HG03342 (cell line): ENCODE data around the gene XPO5.
"Not testable (repeated sequence)": the region's sequence is repeated elsewhere in the genome, so short reads cannot be mapped to it uniquely, and the experiment has no call there.

Source experiments
- ATAC-seq: cut with Tn5 transposase; IDR thresholded peaks from one replicate; pipeline ENCODE4 v1.9.1; 2021; ENCODE audit warnings: mild to moderate bottlenecking, moderate library complexity; ENCODE audit not compliant: unreplicated experiment

Gene XPO5

DNA sequence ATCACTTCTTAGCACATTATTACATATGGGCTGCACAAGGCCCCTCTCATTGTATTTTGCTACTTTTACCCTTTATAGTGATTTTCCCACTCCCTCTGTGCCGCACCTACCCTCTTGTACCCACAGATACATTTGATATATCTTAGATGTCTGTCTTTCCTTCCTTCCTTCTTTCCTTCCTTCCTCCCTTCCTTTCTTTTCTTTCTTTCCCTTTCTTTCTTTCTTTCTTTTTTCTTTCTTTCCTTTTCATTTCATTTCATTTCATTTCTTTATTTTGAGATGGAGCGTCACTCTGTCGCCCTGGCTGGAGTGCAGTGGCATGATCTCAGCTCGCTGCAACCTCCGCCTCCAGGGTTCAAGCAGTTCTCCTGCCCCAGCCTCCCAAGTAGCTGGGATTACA, 12.4 kb upstream of the XPO5 start:
- ATAC-seq: no peak

DNA sequence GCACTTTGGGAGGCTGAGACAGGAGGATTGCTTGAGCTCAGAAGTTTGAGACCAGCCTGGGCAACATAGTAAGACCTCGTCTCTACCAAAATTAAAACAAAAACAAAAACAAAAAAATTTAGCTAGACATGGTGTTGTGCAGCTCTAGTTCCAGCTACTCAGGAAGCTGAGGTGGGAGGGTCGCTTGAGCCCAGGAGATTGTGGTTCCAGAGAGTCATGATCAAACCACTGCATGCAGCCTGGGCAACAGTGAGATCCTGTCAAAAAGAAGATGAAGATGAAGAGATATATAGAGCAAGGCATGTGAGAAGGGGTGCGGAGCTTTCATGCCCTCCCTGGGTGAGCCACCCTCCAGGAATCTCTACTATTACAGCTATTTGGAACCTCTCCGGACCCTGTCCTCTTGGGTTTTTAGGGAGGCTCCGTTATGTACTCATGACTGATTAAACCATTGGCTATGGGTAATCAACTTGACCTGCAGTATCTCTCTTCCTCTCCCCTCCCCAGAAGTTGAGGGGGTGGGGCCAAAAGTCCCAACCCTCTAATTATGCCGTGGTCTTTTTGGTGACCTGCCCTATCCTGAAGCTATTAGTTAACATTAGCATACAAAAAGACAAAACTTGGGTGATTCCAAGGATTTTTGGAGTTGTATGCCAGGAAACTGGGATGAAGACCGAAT, 9.2 kb upstream of the XPO5 start:
- ATAC-seq: no peak

DNA sequence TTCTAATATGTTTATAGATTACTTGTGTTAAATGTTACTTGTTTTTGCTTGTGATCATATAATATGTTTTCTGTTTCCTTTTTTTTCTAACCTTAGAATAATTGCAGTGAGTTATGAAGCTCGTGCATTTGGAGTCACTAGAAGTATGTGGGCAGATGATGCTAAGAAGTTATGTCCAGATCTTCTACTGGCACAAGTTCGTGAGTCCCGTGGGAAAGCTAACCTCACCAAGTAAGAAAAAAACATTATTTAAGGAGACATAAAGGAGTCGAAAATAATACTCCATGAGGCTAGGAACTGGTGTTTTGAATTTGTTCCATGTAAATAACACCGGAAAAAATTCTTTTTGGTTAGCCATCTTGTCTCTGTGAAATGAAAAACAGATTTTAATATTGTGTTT, 7.1 kb upstream of the XPO5 start:
- ATAC-seq: no peak

DNA sequence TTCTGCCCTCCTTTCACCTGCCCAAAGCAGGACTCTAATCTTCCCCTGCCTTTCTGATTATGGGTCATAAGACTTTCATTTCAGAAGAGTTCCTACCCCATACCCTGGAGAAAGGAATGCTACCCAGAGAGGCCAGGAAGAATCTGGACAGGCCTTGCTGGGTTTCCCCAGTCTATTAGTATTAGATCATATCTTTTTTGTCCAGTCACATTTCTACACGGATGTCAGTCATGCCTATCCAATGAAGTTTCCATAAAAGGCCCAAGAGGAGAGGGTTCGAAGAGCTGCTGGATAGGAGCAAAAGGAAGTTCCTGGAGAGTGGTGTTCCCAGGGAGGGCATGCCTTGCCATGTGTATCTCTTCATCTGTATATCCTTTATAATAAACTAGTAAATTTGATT, 3.3 kb upstream of the XPO5 start:
- no peak for ATAC-seq

DNA sequence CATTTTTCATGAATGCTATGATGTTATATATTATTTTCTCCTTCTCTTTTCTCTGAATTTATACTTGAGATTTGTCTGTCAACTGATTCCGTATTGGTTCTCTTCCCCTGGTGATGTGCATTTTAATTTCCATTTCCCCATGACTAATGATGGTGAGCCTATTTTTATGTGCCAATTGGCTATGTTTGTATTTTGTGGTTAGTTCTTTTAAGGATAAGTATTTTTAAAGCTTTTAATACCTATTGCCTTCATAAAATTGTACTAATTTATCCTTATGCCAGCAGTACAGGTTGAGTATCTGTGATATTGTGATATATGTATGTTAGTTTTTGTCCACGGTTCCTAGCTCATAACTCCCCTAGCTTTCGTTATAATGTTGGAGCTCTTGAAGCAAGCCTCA, 2.9 kb upstream of the XPO5 start:
- ATAC-seq: no peak

DNA sequence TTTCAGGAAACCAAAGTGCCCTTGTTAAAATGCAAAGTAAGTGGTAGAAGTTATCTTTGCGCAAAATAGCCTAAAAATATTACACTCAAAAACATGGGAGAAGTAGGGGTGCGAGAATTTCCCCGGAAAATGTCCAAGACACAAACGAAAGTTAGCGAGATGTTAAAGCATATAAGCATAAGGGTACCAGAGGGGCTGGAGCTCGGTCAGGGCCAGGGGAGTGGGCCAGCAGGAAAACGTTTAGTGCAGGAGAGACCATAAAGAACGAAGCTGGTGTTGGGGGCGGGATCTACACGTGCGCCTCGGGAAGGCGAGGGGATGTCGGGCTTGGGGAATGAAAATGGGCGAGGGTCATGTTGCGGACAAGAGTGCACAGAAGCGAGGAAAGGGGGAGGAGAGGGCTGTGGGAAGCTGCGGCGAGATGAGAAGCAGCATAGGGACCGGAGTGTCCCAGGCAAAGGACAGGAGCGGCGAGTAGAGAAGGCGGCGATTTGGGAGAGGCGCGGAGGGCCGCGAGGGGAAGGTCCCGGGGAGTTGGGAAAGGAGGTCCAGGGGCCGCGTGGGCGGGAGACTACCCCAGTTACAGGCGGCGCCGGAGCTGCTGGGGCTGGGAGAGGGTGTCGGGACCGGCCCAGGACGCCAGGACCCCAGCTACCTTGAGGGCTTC, 600 bp downstream of the XPO5 start:
- ATAC-seq: peak; percentile 16

DNA sequence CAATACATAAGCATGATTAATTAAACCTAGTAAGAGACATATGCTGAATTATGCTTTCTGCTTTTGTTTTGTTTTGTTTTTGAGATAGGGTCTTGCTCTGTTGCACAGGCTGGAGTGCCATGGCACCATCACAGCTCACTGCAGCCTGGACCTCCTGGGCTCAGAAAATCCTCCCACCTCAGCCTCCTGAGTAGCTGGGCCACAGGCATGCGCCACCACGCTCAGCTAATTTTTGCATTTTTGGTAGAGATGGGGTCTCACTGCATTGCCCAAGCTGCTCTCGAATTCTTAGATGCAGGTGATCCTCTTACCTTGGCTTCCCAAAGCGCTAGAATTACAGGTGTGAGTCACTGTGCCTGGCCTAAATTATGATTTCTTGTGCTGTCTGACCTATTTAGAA, 3.8 kb downstream of the XPO5 start:
- ATAC-seq: no peak

DNA sequence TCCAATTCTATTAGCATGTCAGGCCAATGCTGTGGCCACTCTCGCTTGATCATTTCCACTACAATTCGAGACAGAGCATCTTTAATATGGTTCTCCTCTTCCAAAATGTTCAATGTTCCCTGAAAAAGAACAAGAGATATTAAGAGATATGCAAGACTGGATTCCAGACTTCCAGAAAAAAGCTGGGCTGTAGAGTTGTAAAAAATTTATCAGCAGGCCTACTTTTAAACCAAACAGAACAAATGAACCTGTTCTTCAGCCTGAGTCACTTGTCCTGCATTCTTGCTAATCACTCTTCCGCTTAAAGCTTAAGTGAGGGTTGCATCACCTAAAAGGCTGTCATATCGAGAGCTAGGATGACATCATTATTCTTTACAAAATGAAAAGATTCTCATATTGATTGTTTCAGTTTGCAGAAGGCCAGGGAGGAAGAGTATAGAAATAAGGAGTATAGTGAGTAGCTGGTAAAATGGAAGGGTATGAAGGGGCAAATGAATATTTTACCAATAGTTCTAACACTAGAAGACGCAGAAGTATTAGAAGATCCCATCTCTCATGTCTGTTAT, 4.9 kb downstream of the XPO5 start:
- ATAC-seq: no peak

DNA sequence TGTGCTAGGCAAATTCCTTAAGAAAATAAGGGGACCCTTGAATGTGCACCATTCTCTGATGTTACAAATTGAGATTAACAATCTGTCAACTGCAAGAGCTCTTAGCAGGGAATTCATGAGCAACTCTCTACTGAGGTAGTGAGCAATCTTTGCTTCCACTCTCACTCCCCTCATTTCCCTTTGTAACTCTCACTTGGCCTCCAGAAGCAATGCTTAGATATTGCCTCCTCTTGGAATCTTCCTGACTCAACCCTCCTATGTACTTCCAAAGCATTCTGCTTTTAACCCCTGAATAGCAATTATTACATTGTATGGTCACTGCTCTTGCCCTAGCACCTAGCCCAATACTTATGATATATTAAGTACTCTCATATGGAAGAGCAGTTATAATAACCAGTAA, 16.5 kb downstream of the XPO5 start:
- no peak for ATAC-seq

DNA sequence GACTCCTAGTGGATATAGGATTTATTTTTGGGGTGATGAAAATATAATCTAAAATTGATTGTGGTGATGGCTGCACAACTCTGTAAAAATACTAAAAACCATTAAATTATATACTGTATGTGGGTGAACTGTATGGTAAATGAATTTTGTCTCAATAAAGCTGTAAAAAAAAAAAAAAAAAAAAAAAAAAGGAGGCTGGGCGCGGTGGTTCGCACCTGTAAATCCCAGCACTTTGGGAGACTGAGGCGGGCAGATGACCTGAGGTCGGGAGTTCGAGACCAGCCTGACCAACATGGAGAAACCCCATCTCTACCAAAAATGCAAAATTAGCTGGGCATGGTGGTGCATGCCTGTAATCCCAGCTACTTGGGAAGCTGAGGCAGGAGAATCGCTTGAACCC, 18.2 kb downstream of the XPO5 start:
- ATAC-seq: not testable (repeated sequence)

DNA sequence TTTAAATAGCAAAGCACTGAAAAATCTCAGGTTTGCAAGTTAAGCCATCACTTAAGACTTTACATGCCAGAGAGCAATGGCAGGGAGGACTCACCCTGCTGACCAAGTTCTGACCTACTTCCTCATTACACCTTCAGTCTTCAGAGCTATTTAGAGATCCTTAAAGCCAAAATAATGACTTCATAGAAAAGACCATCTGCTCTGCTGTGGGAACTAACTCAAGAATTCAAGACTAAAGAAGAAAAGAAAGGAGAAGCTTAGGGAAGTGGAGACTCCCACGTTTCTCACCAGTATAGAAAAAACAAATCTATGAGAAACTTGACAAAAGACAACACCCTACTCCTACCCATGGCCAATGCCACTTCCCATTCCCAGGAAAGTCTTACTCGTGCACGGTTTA, 28.6 kb downstream of the XPO5 start:
- ATAC-seq: no peak

DNA sequence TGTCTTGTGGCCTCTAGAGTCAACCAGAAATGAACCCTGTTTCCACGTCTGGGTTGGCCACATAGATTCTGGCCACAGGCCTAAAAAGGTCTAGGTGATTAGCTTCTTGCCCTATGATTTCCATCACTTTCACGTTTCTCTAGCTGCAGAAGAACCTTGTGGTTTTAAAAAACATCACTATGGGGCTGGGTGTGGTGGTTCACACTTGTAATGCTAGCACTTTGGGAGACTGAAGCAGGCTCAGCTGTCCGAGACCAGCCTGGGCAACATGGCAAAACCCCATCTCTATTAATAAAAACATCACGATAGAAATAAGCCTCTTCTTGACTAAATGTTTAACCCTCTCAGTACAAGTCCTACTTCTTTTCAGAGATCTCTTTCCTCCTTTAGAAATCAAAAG, 31.4 kb downstream of the XPO5 start:
- ATAC-seq: no peak

DNA sequence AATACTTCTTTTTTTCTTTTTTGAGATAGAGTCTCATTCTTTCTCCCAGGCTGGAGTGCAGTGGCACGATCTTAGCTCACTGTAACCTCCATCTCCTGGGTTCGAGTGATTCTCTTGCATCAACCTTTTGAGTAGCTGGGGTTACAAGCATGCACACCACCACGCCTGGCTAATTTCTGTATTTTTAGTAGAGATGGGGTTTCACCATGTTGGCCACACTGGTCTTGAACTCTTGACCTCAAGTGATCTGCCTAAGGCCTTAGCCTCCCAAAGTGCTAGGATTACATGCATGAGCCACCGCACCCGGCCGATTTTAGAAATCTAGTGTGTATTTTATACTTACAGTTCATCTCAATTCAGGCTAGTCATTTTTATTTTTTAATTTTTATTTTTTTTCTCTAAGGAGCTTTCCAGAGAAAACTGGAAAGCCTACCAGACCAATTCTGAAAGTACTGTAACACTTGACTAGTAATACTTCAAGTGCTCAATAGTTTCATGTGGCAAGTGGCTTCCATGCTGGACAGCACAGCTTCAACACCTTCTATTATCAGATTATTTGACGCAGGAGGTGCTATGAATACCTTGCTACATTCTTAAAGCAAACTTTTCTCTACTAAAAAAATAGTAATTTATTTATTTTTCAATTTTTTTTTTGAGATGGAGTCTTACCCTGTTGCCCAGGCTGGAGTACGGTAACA, 33.9 kb downstream of the XPO5 start:
- ATAC-seq: no peak

DNA sequence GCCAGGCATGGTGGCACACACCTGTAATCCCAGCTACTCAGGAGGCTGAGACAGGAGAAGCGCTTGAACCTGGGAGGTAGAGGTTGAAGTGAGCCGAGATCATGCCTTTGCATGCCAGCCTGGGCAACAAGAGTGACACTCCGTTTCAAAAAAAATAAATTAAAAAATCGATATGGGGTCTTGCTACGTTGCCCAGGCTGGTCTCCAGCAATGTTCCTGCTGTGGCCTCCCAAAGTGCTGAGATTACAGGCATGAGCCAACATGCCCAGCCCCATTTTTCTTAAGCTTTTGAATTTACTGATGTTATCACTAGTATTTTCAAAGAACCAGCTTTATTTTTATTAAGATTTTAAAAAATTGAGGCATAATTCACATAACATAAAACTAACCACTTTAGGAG, 35.3 kb downstream of the XPO5 start:
- ATAC-seq: no peak

DNA sequence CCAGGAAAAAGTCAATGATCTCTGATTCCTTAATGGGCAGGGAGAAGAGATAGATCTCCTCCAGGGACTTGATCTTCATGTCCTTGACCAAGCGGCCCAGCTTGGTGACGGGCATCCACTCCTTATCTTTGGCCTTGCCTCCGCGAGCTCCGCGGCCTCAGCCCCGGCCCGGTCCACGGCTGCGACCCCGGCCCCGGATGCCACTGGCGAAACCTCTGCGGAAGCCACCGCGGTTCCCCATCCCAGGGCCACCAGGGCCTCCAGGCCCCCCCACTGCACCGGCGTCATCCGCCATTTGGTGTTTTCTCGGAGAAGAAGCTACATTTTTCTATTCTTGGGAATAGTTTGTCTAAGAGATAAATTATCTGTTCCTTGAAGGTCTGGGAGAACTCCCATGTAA, 36.4 kb downstream of the XPO5 start:
- ATAC-seq: not testable (repeated sequence)

DNA sequence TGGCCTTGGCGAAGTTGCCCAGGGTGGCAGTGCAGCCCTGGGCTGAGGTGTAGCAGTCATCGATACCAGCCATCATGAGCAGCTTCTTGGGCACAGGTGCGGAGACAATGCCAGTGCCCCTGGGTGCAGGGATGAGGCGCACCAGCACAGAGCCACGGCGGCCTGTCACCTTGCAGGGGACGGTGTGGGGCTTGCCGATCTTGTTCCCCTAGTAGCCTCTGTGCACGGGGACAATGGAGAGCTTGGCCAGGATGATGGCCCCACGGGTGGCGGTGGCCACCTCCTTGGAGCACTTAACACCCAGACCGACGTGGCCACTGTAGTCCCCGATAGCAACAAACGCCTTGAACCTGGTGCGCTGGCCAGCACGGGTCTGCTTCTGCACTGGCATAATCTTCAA, 36.9 kb downstream of the XPO5 start:
- not testable (repeated sequence) for ATAC-seq

DNA sequence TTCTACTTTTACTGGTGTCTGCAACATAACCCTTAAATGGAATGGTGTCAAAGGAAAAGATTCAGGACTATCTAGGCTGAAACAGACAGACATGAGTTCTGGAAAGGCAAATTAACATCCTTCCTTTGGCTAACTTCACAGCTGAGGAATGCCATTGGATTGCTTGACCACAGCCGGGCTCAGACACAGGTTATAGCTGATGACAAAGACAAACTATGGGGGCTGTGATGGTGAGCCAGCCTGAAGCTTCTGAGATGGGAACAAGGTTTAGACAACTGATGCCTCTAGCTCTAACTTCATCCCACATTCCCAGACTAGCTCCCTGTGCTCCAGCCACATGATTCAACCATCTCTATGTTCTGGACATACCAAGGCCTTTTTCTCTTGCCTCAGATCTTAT, 43.6 kb downstream of the XPO5 start:
- ATAC-seq: no peak

DNA sequence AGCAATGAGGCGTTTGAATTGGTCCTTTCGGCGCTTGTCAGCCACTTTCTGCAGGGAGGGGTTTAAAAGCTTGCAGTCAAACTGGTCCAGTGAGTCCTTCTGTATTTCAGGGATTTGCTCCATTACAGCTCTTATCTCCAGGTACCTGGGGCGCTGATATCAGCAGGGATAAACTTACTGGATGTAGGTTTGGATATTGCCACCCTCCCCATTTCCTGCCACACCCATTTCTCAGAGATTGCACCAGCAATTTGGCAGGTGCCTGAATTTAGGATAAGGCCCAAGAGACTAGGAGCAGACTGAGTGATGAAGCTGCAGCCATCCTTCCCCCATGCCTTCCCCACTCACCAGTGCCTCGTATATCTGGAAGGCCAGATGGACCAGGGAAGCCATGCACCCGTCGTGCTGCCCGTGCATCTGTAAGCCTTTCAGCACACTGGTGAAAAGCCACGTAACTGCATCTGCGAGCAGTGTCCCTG, 51.3 kb downstream of the XPO5 start:
- no peak for ATAC-seq

DNA sequence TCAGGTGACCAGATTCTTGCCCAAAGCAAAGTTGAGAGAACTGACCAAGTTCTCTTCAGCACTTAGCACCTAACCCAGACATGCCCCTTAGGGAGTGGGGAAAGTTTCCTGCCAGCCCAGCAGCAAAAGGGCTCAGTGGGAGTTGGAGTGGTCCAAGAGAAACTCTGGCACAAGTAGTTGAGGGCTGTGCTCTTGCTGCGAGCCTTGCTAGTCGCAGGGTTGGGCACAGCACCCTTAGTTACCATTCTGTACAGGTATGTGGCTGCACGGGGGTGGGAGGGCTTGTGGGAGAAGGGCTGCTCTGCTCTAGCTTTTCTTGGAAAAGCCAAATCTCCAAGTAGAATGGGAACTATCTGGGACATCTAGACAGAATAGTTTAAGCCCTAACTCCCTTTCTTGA, 52.6 kb downstream of the XPO5 start:
- ATAC-seq: no peak

DNA sequence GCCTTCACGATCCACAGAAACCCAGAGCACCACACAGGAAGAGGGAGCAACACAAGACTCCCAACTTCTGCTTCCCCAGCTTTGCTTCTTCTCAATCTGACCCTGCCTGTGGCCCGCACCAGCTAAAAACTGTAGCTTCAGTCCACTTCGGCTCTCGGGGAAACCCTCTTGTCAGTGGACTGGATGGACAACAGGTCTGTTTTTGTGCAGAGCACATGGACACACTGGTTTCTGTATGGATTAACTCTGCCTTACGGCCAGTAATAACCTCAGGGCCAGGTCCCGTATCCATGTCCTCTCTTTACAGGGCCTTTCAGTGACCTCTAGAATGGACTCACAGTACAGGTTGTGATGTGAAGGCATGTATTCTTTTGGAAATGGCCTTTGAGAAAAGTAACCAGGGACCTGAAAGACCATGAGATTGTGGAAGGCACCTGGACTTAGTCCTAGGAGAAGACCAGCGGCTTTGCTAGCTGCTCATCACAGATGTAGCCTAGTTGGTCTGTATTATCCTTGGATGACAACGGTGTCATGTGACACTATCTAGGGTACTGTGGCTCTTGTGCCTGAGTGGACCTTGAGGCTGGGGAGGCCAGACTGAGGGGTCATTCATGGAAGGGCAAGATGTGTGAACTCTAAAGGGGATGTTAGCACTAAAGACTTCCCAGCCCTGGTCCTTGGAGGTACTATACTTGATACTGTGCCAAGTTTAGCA, 53.1 kb downstream of the XPO5 start:
- no peak for ATAC-seq

DNA sequence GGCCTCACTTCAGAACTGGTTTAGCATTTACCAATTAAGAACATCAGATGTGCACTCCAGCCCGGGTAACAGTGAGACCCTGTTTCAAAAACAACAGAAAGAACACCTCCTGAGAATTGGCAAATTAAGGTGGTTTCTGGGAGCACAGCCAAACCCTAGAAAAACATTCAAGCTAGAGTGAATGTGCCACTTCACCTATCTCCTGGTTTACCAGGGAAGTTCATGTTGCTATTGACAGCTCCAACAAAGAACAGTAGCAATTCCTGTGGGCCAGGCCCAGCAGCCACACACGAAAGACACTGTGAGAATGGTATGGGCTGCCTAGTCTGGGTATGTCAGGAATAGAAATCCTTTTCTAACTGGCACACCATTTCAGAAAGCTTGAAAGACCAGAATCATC, 54.0 kb downstream of the XPO5 start:
- no peak for ATAC-seq
